Measurements from ENCODE around the gene ACSL5. TPM values are rescaled to one million over a fixed set of nuclear protein-coding genes. Genes with fewer than 3 reads are reported as not detected.

The ACSL5 gene
- total and polyA plus RNA-seq, 2 donors (not counting 1 experiment from before 2014, with no cell fraction given): 1.7 to 6.6 TPM

- Histone ChIP-seq H3K4me2 (ENCODE audit: extremely low read depth, insufficient read depth, low read length) (no peak overlapping the region), H2AFZ (ENCODE audit: low read length) (no peak overlapping the region), H3K4me1 (ENCODE audit: control insufficient read depth, extremely low read depth, insufficient read depth, low read length) (no peaks in the 10 kb centered on the region), H3K9ac (ENCODE audit: insufficient read depth, low read length) (no peak overlapping the region), H3K27ac (ENCODE audit: insufficient read depth, low read length) (no peak overlapping the region), H4K20me1 (ENCODE audit: control insufficient read depth, extremely low read depth, insufficient read depth, low read length) (no peaks in the 10 kb centered on the region), H3K9me3 (ENCODE audit: control insufficient read depth, insufficient read depth, low read depth, low read length) (no peaks in the 10 kb centered on the region), H3K79me2 (ENCODE audit: control insufficient read depth, insufficient read depth, low read length) (no peaks in the 10 kb centered on the region), H3K36me3 (ENCODE audit: control insufficient read depth, insufficient read depth, low read length) (no peaks in the 10 kb centered on the region), H3K27me3 (ENCODE audit: control insufficient read depth, insufficient read depth, low read length) (no peaks in the 10 kb centered on the region), H3K4me3 (replicated peaks in 1 of 4; ENCODE audit: control extremely low read depth in 1 of 4, insufficient read depth in 1 of 4, low read depth in 3 of 4, low read length in 4 of 4) (no peak overlapping the region)
- TF ChIP-seq EZH2 (IDR thresholded peaks at IDR 0.05; ENCODE audit: low read length, missing control alignments) (no peak), CTCF (conservative IDR thresholded peaks at IDR 0.05 in 1 of 2, IDR thresholded peaks at IDR 0.05 in 1 of 2; ENCODE audit: low read depth in 1 of 2, low read length in 2 of 2) (no peak)
- DNase-seq (ENCODE audit: low read depth in 2 of 2): peak; percentile 46 to 48
Measured at GRCh38 chr10:112361951-112362751, 11.8 kb upstream of the ACSL5 start.

- no peak overlapping the region for H2AFZ ChIP-seq (ENCODE audit: low read length)
- H3K4me3 ChIP-seq (replicated peaks in 1 of 4; ENCODE audit: control extremely low read depth in 1 of 4, insufficient read depth in 1 of 4, low read depth in 3 of 4, low read length in 4 of 4): no peak overlapping the region
- no peaks in the 10 kb centered on the region for H3K79me2 ChIP-seq (ENCODE audit: control insufficient read depth, insufficient read depth, low read length)
- no peak overlapping the region for H3K4me2 ChIP-seq (ENCODE audit: extremely low read depth, insufficient read depth, low read length)
- TF ChIP-seq EZH2 (IDR thresholded peaks at IDR 0.05; ENCODE audit: low read length, missing control alignments) (no peak), CTCF (conservative IDR thresholded peaks at IDR 0.05 in 1 of 2, IDR thresholded peaks at IDR 0.05 in 1 of 2; ENCODE audit: low read depth in 1 of 2, low read length in 2 of 2) (no peak)
- peak in 1 of 2 donors; percentile 33 for DNase-seq (ENCODE audit: low read depth in 2 of 2)
- H3K36me3 ChIP-seq (ENCODE audit: control insufficient read depth, insufficient read depth, low read length): no peaks in the 10 kb centered on the region
- H3K9ac ChIP-seq (ENCODE audit: insufficient read depth, low read length): no peak overlapping the region
- H3K9me3 ChIP-seq (ENCODE audit: control insufficient read depth, insufficient read depth, low read depth, low read length): no peaks in the 10 kb centered on the region
- H3K27me3 ChIP-seq (ENCODE audit: control insufficient read depth, insufficient read depth, low read length): no peaks in the 10 kb centered on the region
- no peaks in the 10 kb centered on the region for H4K20me1 ChIP-seq (ENCODE audit: control insufficient read depth, extremely low read depth, insufficient read depth, low read length)
- no peak overlapping the region for H3K27ac ChIP-seq (ENCODE audit: insufficient read depth, low read length)
- H3K4me1 ChIP-seq (ENCODE audit: control insufficient read depth, extremely low read depth, insufficient read depth, low read length): no peaks in the 10 kb centered on the region
Measured at GRCh38 chr10:112362833-112363232, 11.1 kb upstream of the ACSL5 start.

- Histone ChIP-seq H3K27me3 (ENCODE audit: control insufficient read depth, insufficient read depth, low read length) (no peaks in the 10 kb centered on the region), H2AFZ (ENCODE audit: low read length) (no peak overlapping the region), H4K20me1 (ENCODE audit: control insufficient read depth, extremely low read depth, insufficient read depth, low read length) (no peaks in the 10 kb centered on the region), H3K36me3 (ENCODE audit: control insufficient read depth, insufficient read depth, low read length) (no peaks in the 10 kb centered on the region), H3K4me3 (replicated peaks in 1 of 4; ENCODE audit: control extremely low read depth in 1 of 4, insufficient read depth in 1 of 4, low read depth in 3 of 4, low read length in 4 of 4) (no peak overlapping the region), H3K9me3 (ENCODE audit: control insufficient read depth, insufficient read depth, low read depth, low read length) (no peaks in the 10 kb centered on the region), H3K4me2 (ENCODE audit: extremely low read depth, insufficient read depth, low read length) (no peak overlapping the region), H3K27ac (ENCODE audit: insufficient read depth, low read length) (no peak overlapping the region), H3K4me1 (ENCODE audit: control insufficient read depth, extremely low read depth, insufficient read depth, low read length) (no peaks in the 10 kb centered on the region), H3K79me2 (ENCODE audit: control insufficient read depth, insufficient read depth, low read length) (no peaks in the 10 kb centered on the region), H3K9ac (ENCODE audit: insufficient read depth, low read length) (no peak overlapping the region)
- no peak for TF ChIP-seq EZH2 (IDR thresholded peaks at IDR 0.05; ENCODE audit: low read length, missing control alignments)
- TF ChIP-seq CTCF (conservative IDR thresholded peaks at IDR 0.05 in 1 of 2, IDR thresholded peaks at IDR 0.05 in 1 of 2; ENCODE audit: low read depth in 1 of 2, low read length in 2 of 2): no peak
- DNase-seq (ENCODE audit: low read depth in 2 of 2): no peak
Measured at GRCh38 chr10:112363696-112364688, 9.9 kb upstream of the ACSL5 start.
